ENCODE measurements around the gene ORMDL3.
"Not testable (repeated sequence)": the region's sequence is repeated elsewhere in the genome, so short reads cannot be mapped to it uniquely, and the experiment has no call there.

Gene ORMDL3

DNA sequence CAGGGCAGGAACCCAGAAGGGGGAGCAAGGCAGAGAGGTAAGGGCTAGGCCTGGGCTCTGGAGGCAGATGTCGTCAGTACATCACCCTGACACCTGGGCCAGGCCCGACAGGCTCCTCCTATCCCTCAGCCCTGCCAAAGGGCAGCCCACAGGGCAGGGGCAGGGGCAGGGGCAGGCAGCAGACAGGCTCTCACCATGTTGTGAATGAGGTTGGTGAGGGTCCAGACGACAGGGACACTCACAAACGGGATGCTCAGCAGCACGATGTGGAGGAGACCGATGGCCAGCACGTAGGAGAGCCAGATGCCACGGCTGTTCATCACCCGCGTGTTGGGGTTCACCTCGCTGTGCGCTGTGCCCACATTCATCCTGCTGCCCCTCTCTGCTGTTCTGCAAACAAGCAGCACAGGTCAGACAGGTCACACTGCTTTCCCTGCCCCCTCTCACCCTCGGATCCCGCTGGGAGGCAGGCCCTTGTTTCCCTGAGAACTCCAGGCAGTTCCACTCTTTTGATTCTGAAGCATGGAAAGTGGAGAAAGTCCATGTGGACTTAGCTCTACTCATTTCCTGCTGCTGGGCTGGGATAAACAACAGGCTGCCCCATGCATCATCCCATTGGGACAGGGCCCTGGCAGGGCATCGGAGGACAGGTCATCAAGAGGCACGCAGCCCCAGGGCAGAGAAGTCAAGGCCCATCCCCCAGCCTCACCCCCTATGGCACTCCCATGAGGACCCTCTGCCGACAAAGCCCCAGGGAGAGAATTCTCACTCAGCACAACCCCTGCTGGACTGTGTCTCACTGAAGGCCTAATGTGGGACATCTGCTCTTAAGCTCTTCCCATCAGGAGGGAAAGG, 3.3 kb downstream of the ORMDL3 start:
- no peak for DNase-seq

- DNase-seq: no peak
Measured at GRCh38 chr17:39923230-39923629, 4.2 kb downstream of the ORMDL3 start.

DNA sequence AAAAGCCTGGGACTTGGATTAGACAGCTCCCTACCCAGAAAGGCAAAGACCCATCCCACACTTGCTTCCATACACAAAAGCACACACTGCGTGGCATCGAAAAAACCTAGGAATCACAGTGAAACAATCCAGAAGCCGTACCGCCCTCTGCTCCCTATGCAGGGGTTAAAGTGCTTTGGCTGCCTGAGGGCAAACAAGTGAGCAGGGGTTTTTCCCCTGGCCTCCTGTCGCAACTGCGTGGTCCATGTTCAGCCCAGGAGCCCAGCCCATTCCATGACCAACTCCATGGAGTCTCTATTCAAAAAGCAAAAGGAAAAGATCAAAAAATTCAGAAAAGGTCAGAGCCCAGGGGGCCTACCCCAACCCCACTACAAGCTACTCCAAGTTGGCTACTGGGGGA, 5.4 kb downstream of the ORMDL3 start:
- no peak for DNase-seq

DNA sequence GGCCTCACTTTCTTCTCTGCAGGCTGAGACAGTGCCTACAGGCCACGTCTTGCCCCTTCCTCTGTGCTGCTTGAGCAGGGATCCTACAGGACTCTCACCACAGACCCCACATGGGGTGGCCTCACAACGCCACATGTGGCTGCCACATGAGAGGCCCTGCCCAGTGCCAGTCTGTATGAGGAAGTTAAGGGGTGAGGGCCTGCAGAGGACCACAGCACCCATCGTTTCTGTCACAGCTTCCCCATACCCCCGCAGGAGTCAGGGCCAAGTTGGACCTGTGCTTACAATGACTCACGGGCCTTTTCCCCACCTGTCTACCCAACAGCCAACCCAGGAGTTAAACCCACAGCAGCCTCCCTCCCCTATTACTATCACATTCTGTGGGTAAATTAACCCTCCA, 6.1 kb downstream of the ORMDL3 start:
- DNase-seq: peak; percentile 20

DNA sequence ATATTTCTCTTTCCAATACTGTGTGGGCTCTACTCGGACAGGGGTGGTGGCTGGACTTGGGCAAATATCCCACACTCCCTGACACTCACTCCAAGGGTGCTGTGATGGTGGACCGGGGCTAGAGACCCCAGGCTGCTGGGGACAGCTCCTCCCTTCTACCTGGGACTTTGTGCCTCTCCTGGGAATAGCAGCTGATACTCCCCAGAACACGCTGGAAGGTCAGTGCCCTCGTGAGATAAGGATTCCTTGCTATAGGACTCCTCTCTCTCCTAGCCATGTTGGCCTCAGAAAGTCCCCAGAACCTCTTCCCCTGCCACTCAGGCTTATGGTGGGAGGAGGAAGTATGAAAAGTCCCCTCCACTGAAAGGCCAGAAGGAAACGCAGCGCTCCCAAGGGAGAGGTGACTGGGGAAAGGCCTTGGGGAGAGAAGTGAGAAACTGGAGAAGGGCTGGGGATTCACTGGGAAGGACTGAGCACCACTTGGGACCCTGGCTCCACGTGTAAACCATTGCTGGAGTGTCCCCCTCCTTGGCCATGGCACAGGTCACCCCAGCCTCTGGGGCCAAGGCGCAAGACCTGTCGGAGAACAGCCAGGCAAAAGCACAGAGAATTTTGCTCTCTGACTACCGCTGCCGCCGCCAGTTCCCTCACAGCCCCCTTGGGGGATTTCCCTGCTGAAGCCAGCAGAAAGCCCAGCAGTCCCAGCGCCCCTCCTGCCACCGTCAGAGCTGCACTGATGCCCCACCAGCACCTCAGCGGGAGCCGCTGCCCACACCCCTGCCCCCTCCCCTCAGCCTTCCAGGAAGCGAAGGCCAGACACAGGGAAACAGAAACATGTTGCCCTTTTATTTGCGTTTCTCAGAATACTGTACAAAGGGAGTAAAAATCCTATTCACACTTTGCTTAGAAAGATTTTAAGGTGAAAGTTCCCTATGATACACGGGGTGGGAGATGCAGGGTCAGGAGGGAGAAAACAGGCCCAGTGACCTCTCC, 6.9 kb downstream of the ORMDL3 start:
- peak; percentile 57 for DNase-seq

GRCh38 chr17:39919087-39919683, 8.2 kb downstream of the ORMDL3 start:
- no peak for DNase-seq

DNA sequence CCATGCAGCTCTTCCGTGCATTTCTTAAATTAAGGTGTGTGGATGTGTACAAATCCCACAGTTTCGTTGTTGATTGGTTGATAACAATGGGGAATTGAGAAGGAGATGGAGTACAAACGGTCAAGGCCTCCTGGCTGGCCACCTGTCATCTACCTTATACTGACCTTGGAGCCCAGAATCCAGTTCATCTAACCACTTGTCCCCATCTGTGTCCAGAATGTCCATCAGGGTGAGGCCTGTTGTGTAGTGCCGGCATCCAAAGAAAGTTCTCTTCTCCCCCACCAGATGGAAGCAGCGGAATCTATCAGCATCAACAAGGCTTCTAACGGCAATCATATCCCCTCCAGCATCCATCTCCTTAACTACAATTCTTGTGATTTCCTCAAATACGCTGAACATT, 10.5 kb downstream of the ORMDL3 start:
- no peak for DNase-seq

- DNase-seq: no peak
Measured at GRCh38 chr17:39915559-39915958, 11.8 kb downstream of the ORMDL3 start.

DNA sequence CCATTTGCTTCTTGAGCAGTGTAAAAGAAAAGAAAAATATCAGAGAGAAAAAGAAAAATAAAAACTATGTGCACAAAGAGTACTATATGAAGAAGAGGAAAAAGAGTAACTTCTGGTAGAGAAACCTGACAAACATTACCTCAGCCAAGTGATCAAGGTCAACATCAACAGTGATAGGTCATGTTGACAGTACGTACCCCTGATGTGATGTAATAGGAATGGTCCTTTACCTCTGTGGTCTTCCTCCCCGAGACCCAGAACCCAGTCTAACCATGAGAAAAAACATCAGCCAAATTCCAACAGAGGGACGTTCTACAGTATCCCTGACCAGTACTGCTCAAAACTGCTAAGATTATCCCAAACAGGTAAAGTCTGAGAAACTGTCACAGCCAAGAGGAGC, 13.4 kb downstream of the ORMDL3 start:
- DNase-seq: no peak

- no peak for DNase-seq
Measured at GRCh38 chr17:39908789-39909352, 18.5 kb downstream of the ORMDL3 start.

DNA sequence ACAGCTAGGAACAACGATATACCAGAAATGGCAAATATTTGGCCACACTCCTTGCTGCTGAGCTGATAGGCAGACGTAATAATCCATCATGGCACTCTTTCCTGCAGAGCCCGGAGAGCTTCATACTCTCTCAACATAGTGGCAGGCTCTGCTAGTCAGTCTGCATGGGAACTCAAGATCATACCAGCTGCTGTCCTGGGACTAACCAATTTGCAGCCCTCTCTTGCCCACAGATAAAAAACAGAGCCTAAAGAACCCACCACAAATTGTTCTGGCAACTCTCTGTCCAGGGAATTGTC, 22.5 kb downstream of the ORMDL3 start:
- no peak for DNase-seq

DNA sequence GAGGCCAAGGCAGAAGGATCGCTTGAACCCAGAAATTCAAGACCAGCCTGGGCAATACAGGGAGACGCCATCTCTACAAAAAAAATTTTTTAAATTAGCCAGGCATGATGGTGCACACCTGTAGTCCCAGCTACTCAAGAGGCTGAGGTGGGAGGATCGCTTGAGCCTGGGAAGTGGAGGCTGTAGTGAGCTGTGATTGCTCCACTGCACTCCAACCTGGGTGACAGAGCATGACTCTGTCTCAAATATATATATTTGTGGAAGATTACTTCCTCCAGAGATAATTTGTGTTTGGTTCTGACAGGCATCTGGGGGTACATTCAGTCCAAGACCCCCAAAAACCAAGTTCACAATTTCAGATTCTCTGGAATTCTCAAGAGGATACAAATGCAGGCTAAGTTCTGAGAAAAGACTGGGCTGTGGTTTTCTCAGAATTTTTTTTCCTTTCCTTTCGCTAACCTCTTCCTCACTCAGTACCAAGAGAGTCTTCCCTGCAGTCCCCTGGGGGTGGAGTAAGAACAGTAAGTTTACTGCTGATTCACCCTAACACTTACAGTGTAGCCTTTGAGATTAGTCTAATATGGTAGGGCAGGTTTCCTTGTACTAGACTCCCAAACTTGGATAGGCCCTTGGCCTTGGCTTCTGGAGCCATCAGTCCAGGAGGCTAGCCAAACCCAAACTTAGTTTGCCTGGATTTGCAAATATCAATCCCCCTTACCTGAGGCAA, 24.1 kb downstream of the ORMDL3 start:
- DNase-seq: no peak

DNA sequence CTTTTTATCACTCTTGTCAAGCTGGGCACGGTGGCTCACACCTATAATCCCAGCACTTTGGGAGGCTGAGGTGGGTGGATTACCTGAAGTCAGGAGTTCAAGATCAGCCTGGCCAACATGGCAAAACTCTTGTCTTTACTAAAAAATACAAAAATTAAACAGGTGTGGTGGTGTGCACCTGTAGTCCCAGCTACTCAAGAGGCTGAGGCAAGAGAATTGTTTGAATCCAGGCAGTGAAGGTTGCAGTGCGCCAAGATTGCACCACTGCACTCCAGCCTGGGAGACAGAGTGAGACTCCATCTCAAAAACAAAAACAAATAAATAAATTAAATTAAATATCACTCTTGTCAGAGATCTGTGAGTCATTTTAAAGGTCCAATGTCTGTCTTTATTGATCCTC, 25.4 kb downstream of the ORMDL3 start:
- DNase-seq: not testable (repeated sequence)

- no peak for DNase-seq
Measured at GRCh38 chr17:39899215-39899614, 28.2 kb downstream of the ORMDL3 start.

DNA sequence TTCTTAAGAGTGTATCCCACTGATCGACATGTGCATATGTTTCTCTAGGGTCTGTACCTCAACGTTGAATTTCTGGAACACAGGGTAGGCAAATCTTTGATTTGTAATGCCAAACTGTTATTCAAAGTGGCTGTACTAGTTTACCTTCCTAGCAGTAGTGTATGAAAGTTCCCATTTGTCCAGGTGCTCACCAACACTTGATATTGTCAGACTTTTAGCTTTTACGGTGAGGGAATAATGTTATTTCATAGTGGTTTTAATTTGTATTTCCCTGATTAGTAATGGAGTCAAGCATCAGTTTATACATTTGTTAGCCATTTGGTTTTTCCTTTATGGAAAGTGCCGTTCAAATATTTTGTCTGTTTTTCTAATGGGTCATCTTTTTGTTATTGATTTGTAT, 29.3 kb downstream of the ORMDL3 start:
- no peak for DNase-seq

GRCh38 chr17:39894681-39895376, 32.6 kb downstream of the ORMDL3 start:
- DNase-seq: no peak

- no peak for DNase-seq
Measured at GRCh38 chr17:39889200-39889599, 38.2 kb downstream of the ORMDL3 start.

- no peak for DNase-seq
Measured at GRCh38 chr17:39887078-39887477, 40.3 kb downstream of the ORMDL3 start.

DNA sequence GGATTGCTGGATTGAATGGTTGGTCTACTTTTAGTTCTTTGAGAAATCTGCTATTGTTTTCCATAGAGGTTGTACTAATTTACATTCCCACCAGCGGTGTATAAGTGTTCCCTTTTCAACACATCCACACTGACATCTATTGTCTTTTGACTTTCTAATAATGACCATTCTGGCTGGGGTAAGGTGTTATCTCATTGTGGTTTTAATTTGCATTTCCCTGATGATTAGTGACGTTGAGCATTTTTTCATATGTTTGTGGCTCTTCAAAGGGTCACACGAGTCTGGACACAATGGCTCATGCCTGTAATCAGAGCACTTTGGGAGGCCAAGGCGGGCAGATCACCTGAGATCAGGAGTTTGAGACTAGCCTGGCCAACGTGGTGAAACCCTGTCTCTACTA, 41.3 kb downstream of the ORMDL3 start:
- not testable (repeated sequence) for DNase-seq

- no peak for DNase-seq
Measured at GRCh38 chr17:39872751-39873150, 54.6 kb downstream of the ORMDL3 start.

DNA sequence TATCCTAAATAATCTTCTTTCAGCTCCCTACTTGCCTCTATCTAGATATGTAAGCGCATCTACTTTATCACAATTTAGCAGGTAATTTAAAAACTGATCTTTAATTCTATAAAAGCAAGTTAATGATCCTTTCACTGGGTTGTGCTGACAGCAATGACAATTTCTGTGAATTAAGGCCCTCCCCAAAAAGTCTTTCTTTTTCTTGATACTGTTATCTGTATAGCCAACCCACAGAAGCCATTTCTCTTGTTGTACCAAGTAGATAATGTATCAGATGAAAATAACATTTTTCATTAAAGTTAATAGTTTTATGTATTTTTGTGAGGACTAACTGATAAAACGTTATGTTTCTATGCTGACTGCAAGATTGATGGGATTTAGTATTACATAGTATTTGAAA, 55.6 kb downstream of the ORMDL3 start:
- DNase-seq: no peak

Data from stimulated activated CD4-positive, alpha-beta T cell treated with anti-CD3 and anti-CD28 coated beads, Interleukin-12 subunit alpha, Interleukin-12 subunit beta, amount 100 ng/mL, for 4 hours (primary cell).